IPS-NIHi7 (cell line): ENCODE results near the gene MACROD2.

Experiments used
- DNase-seq: peaks from one replicate; pipeline ENCODE4 v3.0.0; 2012; ENCODE audit warnings: mixed read lengths; ENCODE audit errors: extremely low spot score

The MACROD2 gene

DNA sequence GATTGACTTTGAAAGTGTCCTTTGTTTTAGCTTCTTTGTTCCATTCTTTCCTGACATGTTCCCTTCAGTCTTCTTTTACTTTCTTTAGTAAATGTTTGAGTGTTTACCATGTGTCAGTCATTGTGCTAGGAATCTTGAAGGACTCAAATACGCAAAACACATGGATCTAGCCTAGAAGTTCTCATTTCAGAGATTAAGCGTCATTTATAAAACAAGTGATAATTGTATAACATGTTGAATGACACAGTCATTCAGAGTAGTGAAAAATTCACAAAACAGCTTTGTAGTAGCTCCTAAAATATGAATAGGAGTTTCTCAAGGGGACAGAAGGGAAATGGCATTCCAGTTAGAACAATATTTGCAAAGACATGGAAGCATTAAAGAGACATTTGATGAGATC is 66.9 kb downstream of the MACROD2 start:
- DNase-seq = no peak

DNA sequence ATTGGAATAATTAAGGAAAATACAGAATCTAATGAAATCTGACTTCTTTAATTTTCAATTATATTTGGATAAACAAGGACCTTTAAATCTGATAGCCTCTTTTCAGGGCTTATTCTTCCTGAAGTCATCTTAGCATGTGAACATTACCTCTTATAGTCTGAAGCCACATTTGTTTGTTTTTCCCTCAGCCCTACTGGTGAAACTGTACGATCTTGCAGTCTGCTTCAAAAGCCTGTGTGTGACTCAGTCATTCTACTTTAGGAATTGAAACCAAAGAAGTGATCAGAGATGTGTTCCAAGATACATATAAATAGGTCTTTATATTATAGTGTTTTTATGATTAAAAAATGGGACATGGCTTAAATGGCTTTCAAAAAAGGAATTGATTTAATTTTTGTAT is 67.5 kb downstream of the MACROD2 start:
- DNase-seq = no peak

DNA sequence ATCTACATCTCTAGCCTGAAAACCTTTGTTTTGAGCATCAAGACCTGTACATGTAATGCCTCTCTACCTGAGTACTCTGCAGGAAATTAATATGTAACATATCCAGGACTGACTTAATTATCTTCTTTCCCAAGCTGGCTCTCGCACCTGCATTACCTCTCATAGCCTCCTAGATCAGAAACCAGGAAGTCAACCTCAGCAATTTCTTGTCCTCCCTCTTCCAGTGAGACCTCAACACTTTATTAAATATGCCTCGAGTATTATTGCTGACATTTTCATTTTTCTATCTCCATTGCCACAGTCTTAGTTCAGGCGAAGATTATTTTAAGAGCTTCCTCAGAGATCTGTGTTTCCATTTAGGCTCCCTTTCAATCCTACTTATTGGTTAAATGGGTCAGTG is 69.0 kb downstream of the MACROD2 start:
- DNase-seq = no peak

GRCh38 chr20:14064921-14065320 is 69.6 kb downstream of the MACROD2 start:
- no peak for DNase-seq

DNA sequence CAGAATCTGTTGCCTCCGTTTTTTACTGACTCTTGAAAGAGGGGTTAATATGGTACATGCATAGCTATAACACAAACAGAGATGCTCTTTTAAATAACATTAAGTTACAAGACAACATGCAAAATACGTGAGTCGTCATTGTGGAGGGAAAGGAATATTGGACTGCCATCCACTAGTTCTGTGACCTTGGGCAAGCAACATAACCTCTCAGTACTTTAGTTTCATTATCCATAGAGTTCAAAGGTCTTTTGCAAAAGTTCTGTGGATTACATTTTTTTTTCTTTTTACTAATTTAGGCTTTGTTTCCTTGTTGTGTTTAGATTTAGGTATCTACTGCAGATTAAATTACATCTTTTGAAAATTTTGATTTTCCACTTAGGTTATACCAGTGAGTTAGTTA is 70.5 kb downstream of the MACROD2 start:
- no peak for DNase-seq

DNA sequence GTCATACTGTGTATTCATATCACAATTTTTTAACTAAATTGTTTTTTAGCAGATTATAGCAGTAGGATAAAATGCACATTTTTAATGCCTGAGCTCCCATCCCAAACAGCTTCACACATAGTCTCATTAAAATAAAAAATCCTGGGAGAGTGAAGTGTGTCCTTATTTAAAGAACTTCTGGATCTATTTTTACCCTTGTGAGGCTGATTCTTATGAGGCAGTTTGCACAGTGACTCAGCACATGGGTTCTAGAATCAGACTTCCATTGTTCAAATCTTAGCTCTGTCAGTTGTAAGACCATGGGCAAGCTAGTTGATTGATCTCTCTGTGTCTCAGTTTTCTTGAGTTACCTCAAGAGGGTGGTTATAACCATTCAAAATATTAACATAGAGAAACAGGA is 72.3 kb downstream of the MACROD2 start:
- DNase-seq = no peak

- DNase-seq = no peak
Observed at GRCh38 chr20:14069796-14070195, 74.5 kb downstream of the MACROD2 start.

GRCh38 chr20:14093652-14094051 is 98.3 kb downstream of the MACROD2 start:
- DNase-seq = no peak

- DNase-seq = no peak
Observed at GRCh38 chr20:14098261-14098660, 102.9 kb downstream of the MACROD2 start.

DNA sequence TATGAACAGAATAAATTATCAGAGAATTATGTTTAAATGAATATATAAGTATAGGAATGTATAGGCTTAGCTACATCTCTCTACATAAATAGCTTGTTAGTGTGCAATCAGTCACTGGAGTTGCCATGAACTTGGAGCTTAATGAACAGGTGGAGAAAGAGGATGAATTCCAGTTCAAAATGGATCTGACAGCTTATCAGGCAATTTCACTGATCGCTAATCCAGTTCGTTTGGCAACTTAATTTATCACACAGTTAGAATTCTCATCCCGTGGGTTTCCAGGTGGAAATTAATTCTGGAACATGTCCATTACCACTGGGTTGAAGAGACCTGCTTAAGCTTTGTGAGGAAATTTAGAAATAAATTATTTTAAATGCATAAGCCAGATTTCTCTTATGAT is 118.1 kb downstream of the MACROD2 start:
- no peak for DNase-seq

- DNase-seq = no peak
Observed at GRCh38 chr20:14114065-14114704, 118.9 kb downstream of the MACROD2 start.

- no peak for DNase-seq
Observed at GRCh38 chr20:14116037-14116436, 120.7 kb downstream of the MACROD2 start.

- no peak for DNase-seq
Observed at GRCh38 chr20:14117768-14118167, 122.5 kb downstream of the MACROD2 start.

- no peak for DNase-seq
Observed at GRCh38 chr20:14126856-14127255, 131.5 kb downstream of the MACROD2 start.

DNA sequence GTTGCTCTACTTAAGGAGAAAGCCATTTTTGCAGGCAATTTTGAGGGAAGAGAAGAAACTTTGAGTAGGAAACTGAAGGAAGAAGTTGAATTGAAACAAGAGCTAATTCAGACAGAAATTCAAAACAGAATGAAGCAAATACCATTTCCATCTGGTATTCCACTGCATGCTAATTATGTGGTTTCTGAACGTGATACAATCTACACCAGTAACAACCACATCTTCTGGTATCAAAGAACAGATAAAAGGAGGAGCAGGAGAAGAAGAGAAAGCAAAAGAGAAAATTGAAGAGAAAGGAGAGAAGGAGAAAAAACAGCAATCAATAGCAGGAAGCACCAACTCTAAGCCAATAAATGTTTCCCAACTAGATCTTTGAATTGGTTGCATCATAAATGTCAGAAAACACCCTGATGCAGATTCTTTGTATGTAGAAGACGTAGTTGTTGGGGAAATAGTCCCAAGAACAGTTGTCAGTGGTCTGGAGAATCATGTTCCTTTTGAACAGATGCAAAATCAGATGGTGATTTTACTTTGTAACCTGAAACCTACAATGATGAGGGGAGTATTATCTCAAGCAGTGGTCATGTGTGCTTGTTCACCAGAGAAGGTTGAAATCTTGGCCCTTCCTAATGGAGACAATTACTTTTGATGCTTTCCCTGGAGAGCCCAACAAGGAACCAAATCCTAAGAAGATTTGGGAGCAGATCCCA is 132.4 kb downstream of the MACROD2 start:
- no peak for DNase-seq

DNA sequence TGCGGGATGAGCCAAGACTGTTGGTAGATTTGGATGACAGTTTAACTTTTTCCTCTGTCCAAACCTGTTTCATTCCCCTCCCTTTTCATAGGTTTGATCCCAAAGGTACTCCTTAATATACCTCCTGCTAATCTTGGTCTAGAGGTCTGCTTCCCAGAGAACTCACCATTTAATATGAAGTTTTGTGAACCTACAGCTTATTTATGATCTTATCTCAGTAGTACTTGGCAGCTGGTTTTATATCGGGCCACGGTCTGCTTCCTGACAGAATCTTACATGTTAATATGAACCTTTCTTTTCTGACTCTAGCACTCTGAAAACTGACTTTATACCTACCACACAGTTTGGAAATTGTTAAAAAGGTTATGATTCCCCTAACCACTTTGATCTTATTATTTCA is 138.7 kb downstream of the MACROD2 start:
- no peak for DNase-seq

- peak; percentile 78 for DNase-seq
Observed at GRCh38 chr20:14142171-14142570, 146.9 kb downstream of the MACROD2 start.

DNA sequence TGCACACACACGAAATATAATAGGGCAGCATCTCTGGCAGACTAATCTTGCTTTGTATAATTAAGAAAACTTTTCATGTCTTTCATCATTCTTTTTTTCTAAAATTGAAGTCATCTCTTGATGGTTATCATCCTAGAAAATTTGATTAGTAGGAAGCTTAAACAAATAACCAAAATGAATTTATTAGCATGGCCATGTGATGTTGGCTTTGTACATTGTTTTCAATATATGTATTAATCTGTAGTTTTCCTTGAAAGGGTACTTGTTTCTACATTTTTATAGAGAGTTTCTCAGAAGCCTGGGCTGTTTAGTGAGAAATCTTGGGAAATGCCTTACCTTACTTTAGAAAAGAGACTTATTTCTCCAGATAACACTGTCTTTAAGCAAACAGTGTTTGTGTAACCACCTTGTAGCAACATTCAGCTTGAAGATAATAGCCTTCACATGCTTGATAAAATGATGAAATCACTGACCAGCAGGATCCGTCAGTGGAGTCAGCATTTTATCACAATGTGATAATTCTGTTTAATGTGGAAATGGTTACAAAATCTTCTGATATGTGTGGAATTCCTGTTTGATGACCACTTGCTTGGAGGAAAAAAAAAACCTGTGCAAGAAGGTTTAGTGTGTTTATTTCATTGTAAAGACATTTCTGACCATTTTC is 147.8 kb downstream of the MACROD2 start:
- no peak for DNase-seq

DNA sequence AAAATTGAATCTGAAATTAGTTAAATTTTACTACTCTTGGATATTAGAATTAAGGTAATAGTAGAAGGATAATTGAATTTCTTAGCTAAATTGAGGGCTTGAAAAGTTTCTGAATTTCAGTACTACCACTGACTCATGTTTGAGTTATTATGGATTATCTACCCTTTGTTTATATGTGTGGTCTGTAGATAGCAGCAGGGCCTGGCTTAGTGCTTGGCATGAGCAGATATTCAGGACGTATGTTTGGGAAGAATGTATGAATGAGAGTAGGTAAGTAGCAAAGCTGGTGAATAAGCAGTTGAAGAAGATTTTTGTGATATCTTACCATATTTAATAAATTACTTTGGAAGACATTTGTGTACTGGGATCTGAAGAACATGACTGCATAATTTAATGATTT is 152.7 kb downstream of the MACROD2 start:
- no peak for DNase-seq

GRCh38 chr20:14155361-14155760 is 160.0 kb downstream of the MACROD2 start:
- no peak for DNase-seq

- DNase-seq = no peak
Observed at GRCh38 chr20:14178528-14178927, 183.2 kb downstream of the MACROD2 start.

DNA sequence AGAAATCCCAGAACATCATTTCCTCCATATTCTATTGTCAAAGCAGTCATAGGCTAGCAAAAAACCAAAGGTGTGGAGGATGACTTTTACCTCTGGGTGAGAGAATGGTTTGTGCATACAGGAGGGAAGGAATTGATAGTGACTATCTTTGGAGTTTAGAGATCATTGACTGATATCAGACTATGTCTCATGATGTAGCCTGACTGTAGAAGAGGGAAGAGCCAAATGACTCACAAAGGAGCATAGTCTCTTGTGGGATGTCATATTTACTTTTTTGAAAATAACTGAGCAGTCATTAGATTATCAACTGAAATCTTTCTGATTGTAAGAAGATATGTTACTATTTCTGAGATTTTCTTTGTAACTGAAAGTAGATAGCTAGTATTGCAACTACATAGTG is 183.6 kb downstream of the MACROD2 start:
- no peak for DNase-seq

GRCh38 chr20:14189794-14190402 is 194.6 kb downstream of the MACROD2 start:
- DNase-seq = no peak
